Liver (tissue), 3 donors: ENCODE data around the gene LRRC9.

Experiments used
- CTCF ChIP-seq: fragments of 150-350 bp; IDR thresholded peaks from 2 replicates; pipeline ENCODE4 v1.5.1; 2017; ENCODE audit warnings: improper control_type of control experiment, low read depth, low read length; ENCODE audit not compliant: missing input control
- GABPA ChIP-seq, 2 donors: IDR thresholded peaks in 1 of 2; conservative IDR thresholded peaks in 1 of 2; 2 replicates each; pipeline ENCODE4 v1.6.1; 2016; ENCODE audit warnings: antibody characterized with exemption in 2 of 2, mild to moderate bottlenecking in 1 of 2, moderate library complexity in 1 of 2
- MAX ChIP-seq: IDR thresholded peaks from 2 replicates; pipeline ENCODE4 v1.6.1; 2016; ENCODE audit warnings: antibody characterized with exemption
- RAD21 ChIP-seq, 2 donors: IDR thresholded peaks; 2 replicates each; pipeline ENCODE4 v1.6.1; 2016; ENCODE audit warnings: antibody characterized with exemption in 2 of 2, mild to moderate bottlenecking in 2 of 2
- REST ChIP-seq: IDR thresholded peaks from 2 replicates; pipeline ENCODE4 v1.6.1; 2016; ENCODE audit warnings: antibody characterized with exemption, mild to moderate bottlenecking
- SP1 ChIP-seq: IDR thresholded peaks from 2 replicates; pipeline ENCODE4 v1.6.1; 2018; ENCODE audit warnings: antibody characterized with exemption, mild to moderate bottlenecking
- TAF1 ChIP-seq: conservative IDR thresholded peaks from 2 replicates; pipeline ENCODE4 v1.6.1; 2016; ENCODE audit warnings: antibody characterized with exemption, mild to moderate bottlenecking
- donor health status: healthy.
- donor health status: healthy.

- TF ChIP-seq CTCF (no peak), MAX (no peak), TAF1 (no peak), GABPA (IDR thresholded peaks at IDR 0.05 in 1 of 2, conservative IDR thresholded peaks at IDR 0.05 in 1 of 2) (no peak), REST (no peak), SP1 (no peak), RAD21 (IDR thresholded peaks at IDR 0.05) (no peak)
Observed at GRCh38 chr14:59870277-59871165, 49.4 kb upstream of the LRRC9 start, which contains the start of gene RTN1.
